ELF-1 (cell line): ENCODE measurements around the gene RARRES2.

ENCODE experiments used
- DNase-seq: peaks from one replicate; pipeline ENCODE4 v3.0.0-alpha.2; 2016; ENCODE audit warnings: low read depth, low spot score

Gene RARRES2

DNA sequence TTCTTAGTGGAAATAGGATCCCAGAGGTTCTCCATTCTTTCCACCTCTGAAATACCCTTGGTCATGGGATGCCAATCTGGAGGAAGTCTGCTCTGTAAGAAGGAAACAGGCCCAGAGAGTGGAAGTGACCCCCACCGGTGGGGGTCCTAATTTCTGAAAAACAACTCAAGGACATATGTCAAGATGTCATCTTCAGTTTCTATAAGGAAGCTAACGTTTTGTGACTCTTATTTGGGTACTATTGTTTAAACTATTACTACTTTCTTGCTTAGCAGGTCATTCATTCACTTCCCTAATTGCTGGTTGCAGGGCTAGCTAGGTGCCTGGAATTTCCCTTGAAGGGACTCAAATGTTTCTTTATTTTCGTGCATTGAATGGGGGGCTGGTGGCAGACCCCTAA is 35.8 kb upstream of the RARRES2 start:
- DNase-seq: no peak

DNA sequence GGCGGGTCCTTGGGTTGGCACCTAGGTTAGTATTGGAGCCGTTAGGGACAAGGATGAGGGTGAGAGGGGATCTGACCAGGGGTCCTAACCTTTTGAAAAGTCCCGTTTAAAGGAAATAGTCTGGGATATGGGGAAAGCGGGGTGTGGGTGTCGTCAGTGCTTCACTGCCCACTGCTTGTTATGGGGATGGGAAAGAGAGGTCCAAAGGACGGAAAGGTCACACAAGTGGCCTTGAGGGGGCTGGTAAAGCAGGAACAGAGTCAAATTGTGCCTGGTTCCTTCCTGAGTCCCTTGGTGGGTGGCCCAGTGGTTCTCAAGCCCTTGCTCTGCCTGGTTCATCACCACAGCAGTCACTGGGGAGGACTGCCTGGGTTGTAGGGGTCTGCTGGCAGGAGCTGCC is 35.1 kb upstream of the RARRES2 start:
- DNase-seq: no peak

DNA sequence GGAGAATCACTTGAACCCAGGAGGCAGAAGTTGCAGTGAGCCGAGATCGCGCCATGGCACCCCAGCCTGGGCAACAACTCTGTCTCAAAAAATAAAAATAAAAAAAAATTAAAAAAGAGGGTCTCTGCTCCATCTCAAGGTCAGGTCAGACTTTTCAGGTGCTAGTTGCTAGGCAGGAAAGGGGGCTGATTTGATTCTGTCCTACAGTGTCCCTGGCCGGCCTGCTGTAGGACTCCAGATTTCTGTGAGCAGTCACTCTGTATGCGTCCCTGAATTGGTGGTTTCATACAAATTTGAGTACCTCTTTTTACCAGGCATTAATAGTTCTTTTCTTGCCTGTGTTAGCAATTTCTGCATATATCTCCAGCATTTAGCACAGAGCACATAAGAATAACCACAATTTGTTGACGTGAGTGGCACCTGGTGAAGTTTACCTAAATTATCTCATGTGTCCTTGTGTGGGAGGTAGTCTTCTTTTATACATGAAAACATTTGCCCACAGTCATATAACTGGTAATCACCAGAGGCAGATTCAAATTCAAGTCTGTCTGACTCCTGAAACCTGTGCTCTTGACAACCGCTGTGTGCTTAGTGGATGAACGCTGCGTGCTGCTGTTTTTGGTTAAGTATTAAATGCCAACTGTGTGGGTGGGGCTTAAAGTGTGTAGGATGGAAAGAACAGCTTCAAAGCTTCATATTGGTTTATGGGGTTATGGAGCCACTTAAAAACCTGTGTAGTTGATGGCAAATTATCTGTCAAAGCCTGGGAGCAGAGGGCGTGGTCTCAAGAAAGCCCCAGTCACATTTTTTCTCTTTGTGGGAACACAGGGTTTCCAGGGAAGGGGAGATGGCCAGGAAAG is 34.5 kb upstream of the RARRES2 start:
- DNase-seq: no peak

DNA sequence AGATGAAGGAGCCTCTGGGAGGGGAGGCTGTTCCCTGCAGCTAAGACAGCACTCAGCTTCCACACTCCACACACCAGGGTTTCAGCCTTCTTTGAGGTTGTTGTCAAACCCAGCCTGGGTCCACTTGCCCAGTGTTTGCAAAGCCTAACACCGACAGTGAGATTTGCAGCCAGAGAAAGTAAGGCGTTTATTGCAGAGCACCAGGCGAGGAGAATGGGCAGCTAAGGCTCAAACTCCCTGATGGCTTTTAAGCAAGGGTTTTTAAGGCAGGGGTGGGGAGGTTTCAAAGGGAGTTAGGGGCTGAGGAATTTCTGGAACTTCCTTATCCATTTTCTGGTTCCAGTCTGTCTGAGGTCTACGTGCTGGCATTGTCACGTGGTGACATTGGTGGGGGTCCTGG is 33.0 kb upstream of the RARRES2 start:
- DNase-seq: peak; percentile 84

DNA sequence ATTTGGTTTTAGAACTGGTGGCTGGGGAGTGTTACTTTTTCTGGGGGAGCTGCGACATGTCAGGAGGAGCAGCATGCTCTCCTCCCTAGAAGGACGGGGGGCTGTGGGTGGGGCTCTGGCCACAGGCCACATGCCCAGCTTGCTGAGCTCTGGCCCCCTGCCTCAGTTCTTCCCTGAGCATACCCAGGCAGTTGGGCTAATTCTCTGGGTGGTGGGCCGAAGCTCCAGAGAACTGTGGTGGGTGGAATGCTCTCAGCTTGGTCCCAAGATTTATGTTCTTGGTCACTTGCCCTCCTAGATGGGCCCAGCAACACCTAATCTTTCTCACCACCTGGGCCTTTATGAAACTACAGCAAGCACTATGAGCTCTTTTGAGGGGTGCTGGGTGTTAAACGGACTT is 32.6 kb upstream of the RARRES2 start:
- no peak for DNase-seq

DNA sequence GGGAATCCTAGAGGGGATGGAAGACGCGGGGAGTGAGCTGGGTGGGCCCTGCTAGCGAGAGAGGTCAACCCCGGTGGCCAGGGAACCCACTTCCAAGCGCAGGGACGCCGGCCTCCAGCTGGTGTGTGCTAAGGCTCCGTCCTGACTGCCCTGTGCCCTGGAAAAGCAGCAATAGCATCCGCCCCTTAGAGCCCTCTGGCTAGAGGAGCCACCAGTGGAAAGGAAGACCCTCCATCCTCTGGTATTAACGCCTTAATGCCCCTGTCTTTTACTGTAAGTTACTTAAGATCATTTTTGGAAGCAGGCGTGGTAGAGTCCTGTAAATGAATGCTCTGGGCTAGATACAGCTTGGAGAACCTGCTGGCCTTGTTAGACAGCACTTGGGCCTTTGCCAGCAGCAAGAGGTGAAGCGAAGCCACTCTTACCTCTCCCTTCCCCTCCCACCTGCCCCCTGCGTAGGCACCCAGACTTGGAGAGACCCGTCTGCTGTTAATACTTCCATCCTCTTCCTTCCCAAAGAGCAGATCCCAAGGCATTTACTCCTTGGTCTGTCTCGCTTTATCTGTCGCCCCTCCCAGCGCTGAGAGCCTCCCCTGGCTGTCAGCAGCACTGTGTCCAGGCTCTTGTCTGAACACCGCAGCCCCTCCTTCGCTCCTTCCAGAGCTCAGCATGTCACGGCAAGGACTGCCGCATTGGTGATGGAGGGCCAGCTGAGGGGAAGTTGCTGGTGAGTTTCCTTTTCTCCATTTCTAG is 31.8 kb upstream of the RARRES2 start:
- DNase-seq: peak; percentile 79

DNA sequence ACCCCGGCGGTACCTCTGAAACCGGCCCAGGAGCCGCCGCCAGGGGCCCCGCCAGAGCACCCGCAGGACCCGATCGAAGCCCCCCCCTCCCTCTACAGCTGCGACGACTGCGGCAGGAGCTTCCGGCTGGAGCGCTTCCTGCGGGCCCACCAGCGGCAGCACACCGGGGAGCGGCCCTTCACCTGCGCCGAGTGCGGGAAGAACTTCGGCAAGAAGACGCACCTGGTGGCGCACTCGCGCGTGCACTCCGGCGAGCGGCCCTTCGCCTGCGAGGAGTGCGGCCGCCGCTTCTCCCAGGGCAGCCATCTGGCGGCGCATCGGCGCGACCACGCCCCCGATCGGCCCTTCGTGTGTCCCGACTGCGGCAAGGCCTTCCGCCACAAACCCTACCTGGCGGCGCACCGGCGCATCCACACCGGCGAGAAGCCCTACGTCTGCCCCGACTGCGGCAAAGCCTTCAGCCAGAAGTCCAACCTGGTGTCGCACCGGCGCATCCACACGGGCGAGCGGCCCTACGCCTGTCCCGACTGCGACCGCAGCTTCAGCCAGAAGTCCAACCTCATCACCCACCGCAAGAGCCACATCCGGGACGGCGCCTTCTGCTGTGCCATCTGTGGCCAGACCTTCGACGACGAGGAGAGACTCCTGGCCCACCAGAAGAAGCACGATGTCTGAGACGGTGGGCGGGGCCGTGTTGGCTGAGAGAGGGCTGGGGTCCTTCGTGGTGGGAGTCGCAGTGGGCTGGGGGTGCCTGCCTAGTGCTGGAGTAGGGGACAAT is 31.0 kb upstream of the RARRES2 start:
- peak; percentile 70 for DNase-seq

DNA sequence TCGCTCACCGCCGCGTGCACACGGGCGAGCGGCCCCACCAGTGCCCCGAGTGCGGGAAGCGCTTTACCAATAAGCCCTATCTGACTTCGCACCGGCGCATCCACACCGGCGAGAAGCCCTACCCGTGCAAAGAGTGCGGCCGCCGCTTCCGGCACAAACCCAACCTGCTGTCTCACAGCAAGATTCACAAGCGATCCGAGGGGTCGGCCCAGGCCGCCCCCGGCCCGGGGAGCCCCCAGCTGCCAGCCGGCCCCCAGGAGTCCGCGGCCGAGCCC is 30.5 kb upstream of the RARRES2 start:
- DNase-seq: peak; percentile 62

DNA sequence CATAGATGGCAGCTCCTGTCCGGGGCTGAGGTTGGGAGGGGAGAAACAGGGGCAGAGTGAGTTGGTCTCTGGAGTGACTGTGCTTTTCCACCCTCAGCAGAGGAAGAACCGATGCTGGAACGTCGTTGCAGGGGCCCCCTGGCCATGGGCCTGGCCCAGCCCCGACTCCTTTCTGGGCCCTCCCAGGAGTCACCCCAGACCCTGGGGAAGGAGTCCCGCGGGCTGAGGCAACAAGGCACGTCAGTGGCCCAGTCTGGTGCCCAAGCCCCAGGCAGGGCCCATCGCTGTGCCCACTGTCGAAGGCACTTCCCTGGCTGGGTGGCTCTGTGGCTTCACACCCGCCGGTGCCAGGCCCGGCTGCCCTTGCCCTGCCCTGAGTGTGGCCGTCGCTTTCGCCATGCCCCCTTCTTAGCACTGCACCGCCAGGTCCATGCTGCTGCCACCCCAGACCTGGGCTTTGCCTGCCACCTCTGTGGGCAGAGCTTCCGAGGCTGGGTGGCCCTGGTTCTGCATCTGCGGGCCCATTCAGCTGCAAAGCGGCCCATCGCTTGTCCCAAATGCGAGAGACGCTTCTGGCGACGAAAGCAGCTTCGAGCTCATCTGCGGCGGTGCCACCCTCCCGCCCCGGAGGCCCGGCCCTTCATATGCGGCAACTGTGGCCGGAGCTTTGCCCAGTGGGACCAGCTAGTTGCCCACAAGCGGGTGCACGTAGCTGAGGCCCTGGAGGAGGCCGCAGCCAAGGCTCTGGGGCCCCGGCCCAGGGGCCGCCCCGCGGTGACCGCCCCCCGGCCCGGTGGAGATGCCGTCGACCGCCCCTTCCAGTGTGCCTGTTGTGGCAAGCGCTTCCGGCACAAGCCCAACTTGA is 29.9 kb upstream of the RARRES2 start:
- no peak for DNase-seq

DNA sequence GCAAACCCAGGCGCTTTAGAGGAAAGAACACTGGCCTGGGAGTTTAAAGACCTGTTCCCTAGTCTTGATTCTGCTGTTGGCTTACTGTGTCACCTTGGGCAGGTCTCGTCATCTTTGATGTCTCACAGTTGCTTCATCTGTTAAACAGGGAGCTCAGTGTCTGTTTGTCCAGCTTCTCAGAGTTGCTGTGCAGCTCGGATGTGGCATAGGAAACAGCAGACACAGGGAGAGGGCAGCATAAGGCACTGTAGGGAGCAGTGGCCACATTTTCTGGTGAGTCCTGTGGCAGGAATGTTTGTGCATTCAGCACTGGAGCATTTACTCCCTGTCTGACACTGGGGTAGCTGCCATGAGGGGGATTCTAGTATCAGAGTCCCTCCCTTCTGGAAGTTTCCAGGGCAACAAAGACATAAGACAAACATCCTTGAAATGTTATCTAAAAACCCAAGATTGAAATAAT is 29.2 kb upstream of the RARRES2 start:
- no peak for DNase-seq

DNA sequence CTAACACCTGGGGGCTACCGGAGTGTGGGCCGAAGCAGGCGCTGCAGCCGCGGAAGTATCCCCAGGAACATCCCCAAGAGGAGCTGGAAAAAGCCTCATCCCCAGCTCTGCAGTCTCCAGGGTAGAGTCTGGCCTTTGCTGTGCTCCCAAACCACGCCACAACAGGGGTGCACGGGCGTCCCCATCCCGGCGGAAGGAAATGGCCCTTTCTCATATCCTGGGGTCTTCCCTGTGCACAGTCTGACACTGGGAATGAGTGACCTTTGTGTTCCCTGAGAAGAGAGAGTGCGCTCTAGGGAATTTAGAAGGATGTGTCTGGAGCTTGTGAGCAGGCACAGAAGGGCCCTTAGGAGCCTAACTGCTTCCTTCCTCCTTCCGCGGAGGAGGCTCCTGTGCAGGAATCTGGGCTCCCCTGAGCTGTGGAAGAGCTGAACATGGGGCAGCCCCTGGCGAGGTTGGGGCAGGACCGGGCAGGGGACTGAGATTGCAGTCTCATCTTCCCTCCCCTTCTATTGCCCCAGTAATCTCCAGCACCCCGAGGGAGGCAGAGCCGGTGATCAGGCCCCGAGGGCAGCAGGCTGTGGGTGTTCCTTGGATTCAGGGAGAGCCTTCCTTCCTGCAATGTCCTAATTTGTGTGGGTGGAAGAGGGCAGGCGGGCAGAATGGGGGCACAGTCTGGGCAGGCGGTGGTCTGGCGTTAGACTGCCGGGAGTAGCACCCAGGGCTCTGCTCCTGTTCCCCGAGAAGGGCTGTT is 28.5 kb upstream of the RARRES2 start:
- DNase-seq: peak; percentile 44

DNA sequence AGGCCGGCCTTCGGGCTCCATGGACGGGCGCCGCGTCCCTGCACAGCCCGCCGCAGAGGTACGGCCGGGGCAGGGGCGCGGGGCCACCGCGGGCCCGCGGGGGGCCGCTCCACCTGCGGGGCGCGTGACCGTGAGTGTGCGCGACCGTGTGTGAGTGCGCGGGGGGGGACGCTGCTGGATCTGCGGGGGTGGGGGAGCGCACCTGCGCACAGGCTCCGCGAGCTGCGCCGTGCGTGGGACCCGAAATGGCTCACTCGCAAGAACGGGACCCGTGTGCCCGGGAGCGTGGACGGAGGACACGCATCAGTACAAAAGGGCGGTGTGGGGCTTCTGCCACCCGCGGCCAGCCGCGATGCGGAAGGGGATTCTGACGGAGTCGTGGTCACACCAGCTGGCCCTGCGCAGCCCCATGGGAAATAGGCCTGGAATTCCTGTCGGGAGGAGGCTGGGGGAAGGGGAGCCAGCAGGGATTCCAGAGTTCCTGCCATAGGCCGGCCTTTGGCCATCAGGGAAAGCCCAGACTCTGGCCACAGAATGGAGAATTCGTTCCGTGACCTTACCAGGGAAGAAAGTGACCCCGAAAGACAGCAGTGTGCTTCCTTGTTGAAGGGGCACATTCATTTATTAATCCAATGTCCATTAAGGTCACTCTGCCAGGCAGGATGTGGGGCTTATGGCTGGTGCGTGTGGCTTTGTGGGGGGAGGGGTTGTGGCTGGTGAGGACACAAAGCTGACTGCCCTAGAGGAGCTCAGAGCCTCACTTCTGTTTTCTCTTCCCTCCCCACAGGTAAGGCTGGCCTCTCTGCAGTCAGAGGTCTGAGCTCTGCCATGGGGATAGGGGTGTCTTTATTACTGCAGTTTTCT is 27.7 kb upstream of the RARRES2 start:
- DNase-seq: peak; percentile 89

DNA sequence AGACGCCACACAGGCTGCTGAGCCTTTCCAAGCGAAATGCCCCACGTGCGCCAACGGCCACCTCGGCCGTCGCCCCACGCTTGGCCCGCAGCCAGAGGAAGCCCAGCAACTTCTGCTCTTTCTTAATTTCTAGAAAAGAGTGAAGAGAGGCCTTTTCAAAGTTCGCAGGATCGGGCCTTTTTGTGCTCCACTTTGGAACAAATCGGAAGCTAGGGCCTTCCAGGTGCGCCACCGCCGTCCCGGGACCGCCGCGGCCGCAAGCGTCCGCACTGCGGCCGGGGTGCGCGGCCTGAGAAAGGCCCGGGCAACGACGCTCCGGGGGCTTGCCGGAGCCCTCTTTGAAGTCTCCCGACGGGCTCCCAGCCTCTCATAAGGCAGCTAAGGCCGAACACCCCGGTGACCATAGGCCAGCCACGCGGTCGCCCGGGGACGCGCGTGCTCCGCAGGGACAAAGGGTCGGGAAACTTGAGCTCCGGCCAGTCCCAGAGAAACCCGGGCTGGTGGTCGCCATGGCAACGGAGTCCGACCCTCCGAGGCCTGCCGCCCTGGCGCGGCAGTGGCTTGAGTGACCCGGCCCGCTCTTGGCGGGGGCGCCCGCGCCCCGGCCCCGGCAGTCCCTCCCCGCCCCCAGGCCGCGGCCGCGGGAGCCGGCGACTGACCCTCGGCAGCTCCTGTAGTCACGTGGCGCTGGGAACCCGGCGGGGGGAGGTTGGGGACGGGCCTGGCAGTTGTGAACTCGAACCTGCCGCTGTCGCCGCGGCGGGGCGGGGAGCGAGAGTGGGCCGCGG is 26.9 kb upstream of the RARRES2 start, which contains the start of gene REPIN1:
Gene REPIN1, plus strand, starts transcription at position 727 of the 788 bp plus-strand sequence. CDS start 890 bp downstream, outside the sequence.
- DNase-seq: peak; percentile 86

DNA sequence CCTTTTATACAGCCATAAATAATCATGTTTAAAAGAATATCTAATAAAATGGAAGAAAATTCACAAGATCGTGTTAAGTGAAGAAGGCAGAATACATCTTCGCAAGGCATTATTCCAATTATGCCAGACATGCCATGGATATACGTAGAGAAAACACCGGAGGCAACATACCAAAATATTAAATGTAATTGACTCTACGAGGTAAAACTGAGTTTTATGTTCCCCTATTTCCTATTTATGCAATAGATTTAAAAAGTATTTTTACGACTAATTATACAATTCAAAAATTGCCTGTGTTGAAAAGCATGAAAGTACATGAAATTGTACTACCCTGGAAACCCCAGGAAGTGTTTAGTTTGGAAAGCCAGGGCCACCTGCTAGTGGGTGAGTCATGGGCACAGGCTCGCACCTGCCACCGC is 26.3 kb upstream of the RARRES2 start:
- no peak for DNase-seq

DNA sequence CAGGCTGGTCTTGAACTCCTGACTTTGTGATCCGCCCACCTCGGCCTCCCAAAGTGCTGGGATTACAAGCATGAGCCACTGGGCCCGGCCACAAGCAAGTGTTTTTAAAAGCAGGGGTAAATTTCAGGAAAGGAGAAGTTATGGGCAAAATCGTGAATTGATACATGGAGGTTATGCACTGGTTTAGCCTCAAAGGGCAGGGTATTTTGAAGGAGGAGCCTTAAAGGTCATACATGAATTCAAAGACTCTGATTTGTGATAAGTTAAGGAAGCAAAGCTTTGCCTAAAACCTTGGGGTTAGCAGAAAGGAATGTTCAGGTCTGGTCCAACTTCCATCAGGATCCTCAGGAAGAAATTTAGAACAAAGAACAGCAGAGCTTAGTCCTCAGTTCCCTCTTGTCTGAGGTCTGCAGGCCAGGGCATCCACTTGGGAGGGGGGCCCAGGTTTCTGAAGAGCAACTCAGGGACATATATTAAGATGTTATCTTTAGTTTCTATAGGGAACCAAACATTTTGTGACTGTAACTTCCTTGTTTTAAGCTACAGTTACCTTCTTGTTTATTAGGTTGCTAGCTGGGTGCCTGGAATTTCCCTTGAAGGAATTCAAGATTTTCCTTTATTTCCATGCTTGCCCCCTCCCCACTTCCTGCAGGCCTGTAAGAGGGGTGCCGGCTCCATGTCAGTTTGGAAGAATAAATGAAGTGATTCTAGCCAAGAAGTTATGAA is 24.4 kb upstream of the RARRES2 start:
- DNase-seq: no peak

DNA sequence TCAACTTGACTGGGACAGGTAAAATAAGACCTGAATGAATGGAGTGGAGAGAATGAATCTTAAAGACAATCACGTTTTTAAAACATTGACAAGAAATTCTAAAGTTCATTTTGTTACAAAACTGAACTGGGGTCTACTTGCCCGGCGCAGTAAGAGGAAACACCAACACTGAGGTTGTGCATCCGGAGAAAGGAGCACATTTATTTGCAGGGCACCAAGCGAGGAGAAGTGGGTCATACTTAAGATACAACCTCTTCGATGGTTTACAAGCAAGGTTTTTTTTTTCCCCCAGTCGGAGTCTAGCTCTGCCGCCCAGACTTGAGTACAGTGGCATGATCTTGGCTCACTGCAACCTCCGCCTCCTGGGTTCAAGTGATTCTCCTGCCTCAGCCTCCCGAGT is 23.8 kb upstream of the RARRES2 start:
- no peak for DNase-seq

DNA sequence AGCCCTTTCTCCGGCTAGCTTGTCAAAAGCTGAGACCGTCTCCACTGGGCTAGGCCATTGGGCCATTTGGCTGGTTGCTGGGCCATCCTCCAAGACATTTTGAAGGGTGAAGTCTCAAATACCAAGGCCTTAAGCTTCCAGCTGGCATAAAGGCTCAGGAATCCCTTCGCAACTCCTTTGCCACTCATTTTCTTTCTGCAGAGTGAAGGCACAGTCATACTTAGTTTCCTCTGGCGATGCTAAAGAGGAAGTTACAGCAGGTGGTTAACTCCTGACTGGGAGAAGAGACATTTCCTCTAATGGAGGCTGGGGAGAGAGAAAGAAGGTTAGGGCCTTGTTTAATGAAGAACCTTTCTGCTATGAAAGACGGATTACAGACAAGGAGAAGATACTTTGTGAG is 22.4 kb upstream of the RARRES2 start:
- no peak for DNase-seq

DNA sequence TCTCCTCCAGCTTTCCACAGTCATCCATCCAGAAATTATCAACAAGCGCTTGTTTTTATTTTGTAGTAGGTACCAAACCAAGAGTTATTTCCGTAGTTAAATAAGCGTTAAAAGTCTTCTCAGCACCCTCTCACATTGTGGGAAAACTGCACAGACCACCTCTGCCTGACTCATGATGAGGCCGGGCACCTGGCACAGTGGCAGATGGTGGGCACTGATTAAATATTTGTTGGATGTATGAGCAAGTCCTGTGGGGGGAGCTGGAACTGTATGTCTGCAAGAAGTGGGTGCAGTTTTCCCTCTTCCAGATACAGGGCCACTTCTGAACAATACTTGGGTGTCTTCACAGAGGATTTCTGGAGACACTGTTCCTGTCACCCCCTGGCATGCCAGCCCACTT is 21.9 kb upstream of the RARRES2 start:
- DNase-seq: no peak
